Dermis blood vessel endothelial cell (primary cell): Measurements from ENCODE around the gene IL24. TPM values are rescaled to one million over a fixed set of nuclear protein-coding genes. Genes with fewer than 3 reads are reported as not detected.

Experiments
- total RNA-seq: library from RNA; depleted of rRNA; stranded (reverse); fragments of >200 nt; gene quantifications from 2 replicates; pipeline ENCODE4 v1.2.3, GENCODE V29; 2014

The IL24 gene
- total RNA-seq, 1 donor from 2014 or later, result not detected

Other genes starting within 250 kb of the IL24 start
- 33.7 and 50.8 TPM in 2 replicates for gene MAPKAPK2, start 212.5 kb upstream of the IL24 start, total RNA-seq
- not detected in 2 replicates for gene IL19, start 126.7 kb upstream of the IL24 start, total RNA-seq
- gene IL10, start 124.9 kb upstream of the IL24 start, total RNA-seq, result not detected in 2 replicates
- gene IL20, start 31.8 kb upstream of the IL24 start, total RNA-seq, result not detected in 2 replicates
- gene FCMR, start 24.5 kb downstream of the IL24 start, total RNA-seq, result 0.17 TPM in 1 of 2 replicates, not detected in the other
- gene PIGR, start 49.0 kb downstream of the IL24 start, total RNA-seq, result under 0.01 TPM in 2 replicates
- gene FCAMR, start 73.0 kb downstream of the IL24 start, total RNA-seq, result not detected in 2 replicates
- 0.05 and 0.17 TPM in 2 replicates for gene C1orf116, start 135.3 kb downstream of the IL24 start, total RNA-seq
- 8.2 and 8.5 TPM in 2 replicates for gene YOD1, start 153.8 kb downstream of the IL24 start, total RNA-seq
- 1.0 and 1.1 TPM in 2 replicates for gene PFKFB2, start 155.8 kb downstream of the IL24 start, total RNA-seq
- gene C4BPB, start 191.4 kb downstream of the IL24 start, total RNA-seq, result 0.34 TPM in 1 of 2 replicates, not detected in the other
- gene C4BPA, start 206.8 kb downstream of the IL24 start, total RNA-seq, result under 0.01 TPM in 1 of 2 replicates, not detected in the other